NK-92 (cell line): ENCODE results near the gene TIPIN.
"Not testable (repeated sequence)": the region's sequence is repeated elsewhere in the genome, so short reads cannot be mapped to it uniquely, and the experiment has no call there.

Experiments
- DNase-seq: peaks from one replicate; lab custom pipeline; 2025; ENCODE audit not compliant: unreplicated experiment; lab: John Stamatoyannopoulos, UW

Gene TIPIN

GRCh38 chr15:66386204-66387123, 30.0 kb upstream of the TIPIN start, which contains the start of gene MAP2K1:
Gene MAP2K1, plus strand, starts transcription at chr15:66386912. Its CDS starts 436 bp downstream, at chr15:66387348.
- peak; percentile 86 for DNase-seq

GRCh38 chr15:66381376-66381775, 24.9 kb upstream of the TIPIN start:
- not testable (repeated sequence) for DNase-seq

- DNase-seq: no peak
These were observed 22.4 kb upstream of the TIPIN start for GRCh38 chr15:66378814-66379430.

DNA sequence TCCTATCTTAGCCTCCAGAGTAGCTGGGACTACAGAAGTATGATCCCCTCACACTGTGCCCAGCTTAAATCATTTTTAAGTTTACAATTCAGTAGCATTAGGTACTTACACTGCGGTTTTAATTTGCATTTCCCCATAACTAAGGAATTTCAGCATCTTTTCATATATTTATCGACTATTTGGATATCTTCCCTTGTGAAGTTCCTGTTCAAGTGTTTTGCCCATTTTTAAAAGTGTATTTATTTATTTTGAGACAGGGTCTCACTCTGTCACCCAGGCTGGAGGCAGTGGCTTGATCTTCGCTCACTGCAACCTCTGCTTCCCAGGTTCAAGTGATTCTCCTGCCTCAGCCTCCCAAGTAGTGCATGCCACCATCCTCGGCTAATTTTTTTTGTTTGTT, 17.7 kb upstream of the TIPIN start:
- no peak for DNase-seq

DNA sequence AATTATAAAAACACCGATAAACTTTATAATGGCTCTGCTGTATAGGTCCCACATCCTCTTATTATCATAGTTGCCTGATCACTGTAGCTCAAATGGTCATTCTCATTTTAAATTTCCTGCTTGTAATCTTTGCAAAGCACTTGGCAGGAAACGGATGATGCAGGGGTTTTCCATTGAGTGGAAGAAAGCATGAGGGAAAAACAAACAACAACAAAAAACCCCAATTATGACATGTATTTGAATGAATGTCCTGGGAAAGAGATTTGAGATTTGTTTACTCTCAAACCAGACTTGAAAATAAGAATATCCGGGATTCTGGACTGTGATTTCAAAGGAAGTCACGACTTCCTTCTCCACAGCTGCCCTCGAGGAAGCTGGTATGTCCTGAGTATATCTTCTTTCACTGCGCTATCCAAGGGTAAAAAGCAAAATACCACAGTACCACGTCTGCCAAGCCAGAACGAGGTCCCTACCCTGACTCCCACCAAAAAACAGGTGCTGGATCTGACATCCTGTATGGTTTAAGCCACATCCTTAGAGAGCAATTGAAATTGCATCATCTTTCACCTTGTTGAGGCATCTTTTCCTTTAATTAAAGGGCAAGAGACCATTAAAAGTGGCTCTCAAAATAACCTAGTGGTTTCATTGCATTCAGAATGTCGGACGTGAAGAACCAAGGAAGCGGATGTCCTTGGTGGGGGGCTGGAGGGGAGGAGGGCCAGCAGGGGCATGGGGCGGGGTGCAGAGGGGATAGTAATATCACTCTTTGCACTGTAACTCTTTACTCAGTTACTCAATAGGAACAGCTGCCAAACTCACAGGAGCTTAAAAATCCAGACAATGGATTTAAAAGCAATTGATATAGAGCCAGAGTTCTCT, 13.5 kb upstream of the TIPIN start:
- DNase-seq: no peak

DNA sequence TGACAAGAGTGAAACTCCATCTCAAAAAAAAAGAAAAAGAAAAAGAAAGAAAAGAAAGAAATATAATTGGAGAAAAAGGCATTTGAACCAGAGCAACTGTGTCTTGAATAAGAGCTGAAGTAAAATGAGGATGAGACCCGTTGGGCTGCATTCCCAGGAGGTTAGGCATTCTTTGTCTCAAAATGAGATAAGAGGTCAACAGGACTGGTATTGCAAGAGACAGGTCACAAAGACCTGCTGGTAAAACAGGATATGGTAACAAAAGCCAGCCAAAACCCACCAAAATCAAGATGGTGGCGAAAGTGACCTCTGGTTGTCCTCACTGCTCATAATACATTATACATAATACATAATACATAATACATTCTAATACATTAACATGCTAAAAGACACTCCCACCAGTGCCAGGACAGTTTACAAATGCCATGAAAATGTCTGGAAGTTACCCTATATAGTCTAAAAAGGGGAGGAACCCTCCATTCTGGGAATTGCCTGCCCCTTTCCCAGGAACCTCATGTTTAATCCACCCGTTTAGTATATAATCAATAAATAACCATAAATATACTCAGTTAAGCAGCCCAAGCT, 8.6 kb upstream of the TIPIN start:
- no peak for DNase-seq

- DNase-seq: no peak
These were observed 6.3 kb upstream of the TIPIN start for GRCh38 chr15:66362776-66363175.

GRCh38 chr15:66361745-66362460, 5.4 kb upstream of the TIPIN start:
- not testable (repeated sequence) for DNase-seq

DNA sequence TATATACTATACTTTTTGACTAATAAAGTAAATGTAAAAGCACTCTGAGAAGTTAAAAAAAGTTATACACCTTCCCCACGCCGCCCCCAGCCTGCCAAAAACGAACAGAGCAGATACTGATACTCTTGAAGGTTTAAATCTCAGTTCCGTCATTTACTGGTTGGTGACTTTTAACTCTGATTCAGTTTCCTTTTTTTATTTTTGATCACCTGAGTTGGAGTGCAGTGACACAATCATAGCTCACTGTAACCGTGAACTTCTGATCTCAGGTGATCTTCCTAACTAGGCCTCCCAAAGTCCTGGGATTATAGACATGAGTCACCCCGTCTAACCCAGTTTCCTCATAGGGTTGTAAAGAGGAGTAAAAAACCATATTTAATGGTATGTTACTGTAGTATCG, 3.3 kb upstream of the TIPIN start:
- no peak for DNase-seq

GRCh38 chr15:66356077-66356358, 467 bp downstream of the TIPIN start:
- DNase-seq: no peak

- not testable (repeated sequence) for DNase-seq
These were observed 8.0 kb downstream of the TIPIN start for GRCh38 chr15:66348530-66348929.

DNA sequence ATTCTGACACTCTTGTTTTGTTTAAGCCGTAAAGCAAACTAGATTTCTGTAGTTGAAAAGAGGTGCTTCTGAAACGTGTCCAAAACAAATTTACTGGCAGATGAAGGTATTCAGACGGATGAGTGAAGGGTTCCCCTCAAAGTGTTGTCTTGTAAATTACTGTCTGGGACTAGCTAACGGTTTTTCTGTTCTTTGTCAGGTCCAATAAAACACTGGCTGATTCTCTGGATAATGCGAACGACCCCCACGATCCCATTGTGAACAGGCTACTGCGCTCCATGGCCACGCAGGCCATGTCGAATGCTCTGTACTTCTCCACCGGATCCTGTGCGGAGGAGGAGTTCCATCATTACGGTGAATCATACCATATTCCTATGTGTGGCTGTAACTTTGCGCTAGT, 27.7 kb downstream of the TIPIN start:
- no peak for DNase-seq

GRCh38 chr15:66327736-66328135, 28.7 kb downstream of the TIPIN start:
- no peak for DNase-seq

GRCh38 chr15:66326051-66326450, 30.4 kb downstream of the TIPIN start:
- no peak for DNase-seq

- no peak for DNase-seq
These were observed 33.1 kb downstream of the TIPIN start for GRCh38 chr15:66323312-66323928.

DNA sequence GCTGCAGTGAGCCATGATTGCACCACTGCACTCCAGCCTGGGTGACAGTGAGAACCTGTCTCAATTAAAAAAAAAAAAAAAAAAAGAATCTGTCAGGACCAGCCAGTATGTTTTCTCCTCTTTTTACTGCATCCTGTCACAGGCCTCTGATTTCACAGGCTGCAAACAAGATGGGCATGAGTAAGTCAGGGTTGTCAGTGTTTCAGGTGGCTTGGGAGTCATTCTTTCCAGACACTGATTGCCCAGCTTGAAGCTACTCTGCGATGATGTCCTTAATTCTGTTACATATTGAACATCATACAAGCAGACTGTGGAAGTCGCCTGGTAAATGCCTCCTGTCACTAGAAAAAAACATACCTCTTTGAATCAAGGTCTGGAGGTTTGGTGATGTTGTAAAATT, 44.3 kb downstream of the TIPIN start:
- no peak for DNase-seq

DNA sequence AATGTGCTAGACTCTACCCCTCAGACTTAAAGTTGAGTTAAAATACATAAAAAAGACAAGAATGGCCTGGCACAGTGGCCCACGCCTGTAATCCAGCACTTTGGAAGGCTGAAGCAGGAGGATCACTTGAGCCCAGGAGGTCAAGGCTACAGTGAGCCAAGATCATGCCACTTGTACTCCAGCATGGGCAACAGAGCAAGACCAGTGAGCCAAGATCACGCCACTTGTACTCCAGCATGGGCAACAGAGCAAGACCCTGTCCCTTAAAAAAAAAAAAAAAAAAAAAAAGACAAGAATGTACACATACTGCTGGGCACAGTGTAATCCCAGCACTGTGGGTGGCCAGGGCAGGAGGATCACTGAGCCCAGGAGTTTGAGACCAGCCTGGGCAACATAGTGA, 45.7 kb downstream of the TIPIN start:
- no peak for DNase-seq

- no peak for DNase-seq
These were observed 46.7 kb downstream of the TIPIN start for GRCh38 chr15:66309828-66310227.

DNA sequence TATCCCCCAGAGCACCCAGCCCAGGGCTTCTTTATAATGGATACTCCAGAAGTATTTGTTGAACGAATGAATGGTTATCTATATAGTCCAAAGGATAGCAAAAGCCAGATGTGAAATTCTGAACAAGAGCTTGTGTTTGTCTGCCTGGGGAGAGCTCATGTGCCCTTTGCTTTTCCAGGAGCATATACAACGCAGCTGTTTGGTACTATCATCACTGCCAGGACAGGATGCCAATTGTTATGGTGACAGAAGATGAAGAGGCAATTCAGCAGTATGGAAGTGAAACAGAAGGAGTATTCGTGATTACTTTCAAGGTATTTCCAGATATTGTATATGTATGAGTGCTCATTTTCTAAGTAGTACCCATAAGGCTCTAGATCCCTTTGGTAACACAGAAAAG, 48.0 kb downstream of the TIPIN start:
- no peak for DNase-seq

DNA sequence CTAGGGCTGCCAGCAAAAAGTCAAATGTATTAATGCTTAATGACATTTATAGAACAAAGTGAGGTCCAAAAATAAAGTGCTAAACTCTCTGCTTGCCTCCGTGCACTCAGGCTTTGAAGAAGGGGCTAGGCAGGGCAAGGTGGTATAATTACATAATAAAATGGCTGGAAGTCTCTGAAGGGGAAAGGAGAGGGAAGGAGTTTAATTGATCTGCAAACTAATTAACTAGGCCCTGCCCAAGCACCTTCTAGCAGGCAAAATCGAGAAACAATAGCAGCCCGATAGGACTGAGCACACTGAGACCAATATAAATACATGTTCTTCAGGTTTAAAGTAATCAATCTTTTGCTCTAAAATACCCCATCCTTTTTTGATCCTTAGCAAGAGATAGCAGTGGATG, 50.1 kb downstream of the TIPIN start:
- no peak for DNase-seq
